ENCODE measurements around the gene AGPAT1. TPM values are rescaled to one million over a fixed set of nuclear protein-coding genes. Genes with fewer than 3 reads are reported as not detected.
A peak's percentile ranks its signal among the peaks of the same experiment; 100 is the strongest.

Gene AGPAT1
- total RNA-seq, 3 donors from 2014 or later, result 49.0 to 60.1 (median 56.2) TPM

- TF ChIP-seq CTCF (IDR thresholded peaks at IDR 0.05), result no peak
- ATAC-seq (no peak), DNase-seq (peak in 2 of 3 donors; percentile 41 to 59)
- intact Hi-C loops (cut with DNase I, micrococcal nuclease), result no loop called here
- Histone ChIP-seq H3K36me3 (ENCODE audit: low read depth) (no peaks in the 10 kb centered on the region), H3K4me3 (no peak overlapping the region), H3K4me1 (ENCODE audit: low read depth) (peaks cover 25% of the 10 kb centered on the region), H3K9me3 (no peaks in the 10 kb centered on the region)
Measured at GRCh38 chr6:32128751-32129296, 47.1 kb downstream of the AGPAT1 start.

GRCh38 chr6:32127717-32128592 is 47.9 kb downstream of the AGPAT1 start, which contains the start of gene ATF6B:
Gene ATF6B, minus strand, starts transcription at chr6:32128246. Its CDS starts 39 bp downstream, at chr6:32128207.
- Histone ChIP-seq H3K4me1 (ENCODE audit: low read depth) (peaks cover 25% of the 10 kb centered on the region), H3K36me3 (ENCODE audit: low read depth) (no peaks in the 10 kb centered on the region), H3K9me3 (no peaks in the 10 kb centered on the region), H3K4me3 (peak within 1 kb of the TSS; percentile 80)
- ATAC-seq, result peak; percentile 92
- TF ChIP-seq CTCF (IDR thresholded peaks at IDR 0.05), result no peak
- DNase-seq, result peak; percentile 95 to 99 (median 98)
- intact Hi-C loops (cut with DNase I, micrococcal nuclease), result no loop called here

GRCh38 chr6:32127409-32127716 is 48.5 kb downstream of the AGPAT1 start:
- ATAC-seq (no peak), DNase-seq (no peak)
- Histone ChIP-seq H3K36me3 (ENCODE audit: low read depth) (no peaks in the 10 kb centered on the region), H3K9me3 (no peaks in the 10 kb centered on the region), H3K4me3 (peak overlapping the region; percentile 80), H3K4me1 (ENCODE audit: low read depth) (peaks cover 25% of the 10 kb centered on the region)
- no peak for TF ChIP-seq CTCF (IDR thresholded peaks at IDR 0.05)
- intact Hi-C loops (cut with DNase I, micrococcal nuclease), result no loop called here

GRCh38 chr6:32126880-32127279 is 49.0 kb downstream of the AGPAT1 start:
- intact Hi-C loops (cut with DNase I, micrococcal nuclease), result no loop called here
- no peaks in the 10 kb centered on the region for H3K36me3 ChIP-seq (ENCODE audit: low read depth)

GRCh38 chr6:32123681-32124080 is 52.2 kb downstream of the AGPAT1 start:
- no peak overlapping the region for H3K4me3 ChIP-seq

More at GRCh38 chr6:32126880-32127279, 49.0 kb downstream of the AGPAT1 start:
- no peak overlapping the region for H3K4me3 ChIP-seq
- no peaks in the 10 kb centered on the region for H3K9me3 ChIP-seq
- TF ChIP-seq CTCF (IDR thresholded peaks at IDR 0.05), result no peak
- peaks cover 25% of the 10 kb centered on the region for H3K4me1 ChIP-seq (ENCODE audit: low read depth)
- ATAC-seq (no peak), DNase-seq (no peak)

More at GRCh38 chr6:32123681-32124080, 52.2 kb downstream of the AGPAT1 start:
- intact Hi-C loops (cut with DNase I, micrococcal nuclease), result no loop called here
- H3K9me3 ChIP-seq, result no peaks in the 10 kb centered on the region
- DNase-seq, result no peak
- H3K4me1 ChIP-seq (ENCODE audit: low read depth), result peaks cover 24% of the 10 kb centered on the region
- H3K36me3 ChIP-seq (ENCODE audit: low read depth), result no peaks in the 10 kb centered on the region
- TF ChIP-seq CTCF (IDR thresholded peaks at IDR 0.05), result no peak
- no peak for ATAC-seq

All from mucosa of descending colon (tissue), 3 donors.